Hematopoietic multipotent progenitor cell treated with erythropoietin and hydrocortisone succinate and interleukin-3 and kit ligand, for 17 days (in vitro differentiated cells): ENCODE data around the gene MBOAT1.
A peak's percentile ranks its signal among the peaks of the same experiment; 100 is the strongest.

Experiments used
- DNase-seq: peaks from one replicate; pipeline ENCODE4 v3.0.0-alpha.2; 2015; ENCODE audit warnings: low spot score

MBOAT1 gene

DNA sequence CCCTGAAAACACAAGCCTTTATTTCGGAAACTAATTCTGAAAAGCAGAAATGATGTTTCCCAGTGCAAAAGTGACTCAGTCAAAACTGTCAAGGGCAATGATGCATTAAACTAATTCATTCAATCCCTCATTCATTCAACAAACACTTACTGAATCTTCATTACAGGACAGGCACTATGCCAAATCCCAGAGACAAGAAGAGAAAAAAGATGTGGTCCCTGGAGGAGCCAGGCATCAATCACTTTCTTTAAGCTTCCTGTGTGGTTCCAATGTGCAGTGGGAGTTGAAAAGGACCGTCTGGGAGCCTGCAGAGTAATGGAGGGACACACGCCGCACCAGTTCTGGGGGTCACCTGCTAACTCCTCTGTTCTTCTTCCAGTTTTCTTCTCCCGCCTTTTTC lies 113.1 kb downstream of the MBOAT1 start:
- DNase-seq, result no peak

DNA sequence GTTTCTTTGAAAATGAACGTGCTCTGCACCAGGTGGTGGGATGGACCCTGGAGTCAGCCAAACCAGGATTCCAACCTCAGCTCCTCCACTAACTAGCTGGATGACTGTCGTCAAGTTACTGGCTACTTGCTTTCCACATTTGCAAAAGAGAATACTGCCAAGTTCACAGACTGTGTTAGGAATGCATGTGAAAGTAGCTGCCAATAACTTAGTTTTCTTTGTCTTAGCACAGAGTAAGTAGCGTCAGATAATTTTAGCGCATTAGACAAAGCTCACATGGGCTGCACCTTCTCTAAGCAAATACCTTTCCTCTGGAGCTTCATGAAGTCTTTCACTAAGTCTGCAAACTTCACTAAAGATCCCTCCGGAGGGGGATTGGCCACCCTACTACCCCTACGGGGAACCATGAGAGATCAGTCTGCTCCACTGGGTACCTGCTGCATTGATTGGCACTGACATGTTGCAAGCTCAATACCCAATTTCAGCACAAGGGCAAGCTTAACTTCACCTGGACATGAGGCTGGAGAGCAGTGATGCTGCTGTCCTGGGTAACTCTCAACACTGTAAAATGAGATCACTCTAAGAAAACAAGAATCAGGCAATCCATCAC lies 113.9 kb downstream of the MBOAT1 start:
- DNase-seq, result no peak

DNA sequence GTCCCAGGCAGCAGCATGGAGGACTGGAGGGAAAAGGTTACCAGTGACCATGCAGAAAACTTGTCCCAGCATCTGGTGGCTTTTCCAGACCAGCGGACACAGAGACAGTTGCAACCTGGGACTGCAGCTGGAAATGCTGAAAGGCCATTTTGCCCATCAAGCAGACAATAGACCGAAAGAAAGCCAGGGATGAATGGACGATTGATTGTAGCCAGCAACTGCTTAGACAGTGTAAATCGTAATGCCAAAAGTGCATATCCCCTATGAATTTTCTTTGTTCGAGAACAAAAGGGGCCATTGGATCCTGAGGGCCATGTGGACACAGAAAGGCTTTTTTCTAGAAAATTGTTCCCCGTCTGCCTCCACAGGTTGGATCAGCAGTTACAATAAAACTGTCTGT lies 115.7 kb downstream of the MBOAT1 start:
- no peak for DNase-seq

DNA sequence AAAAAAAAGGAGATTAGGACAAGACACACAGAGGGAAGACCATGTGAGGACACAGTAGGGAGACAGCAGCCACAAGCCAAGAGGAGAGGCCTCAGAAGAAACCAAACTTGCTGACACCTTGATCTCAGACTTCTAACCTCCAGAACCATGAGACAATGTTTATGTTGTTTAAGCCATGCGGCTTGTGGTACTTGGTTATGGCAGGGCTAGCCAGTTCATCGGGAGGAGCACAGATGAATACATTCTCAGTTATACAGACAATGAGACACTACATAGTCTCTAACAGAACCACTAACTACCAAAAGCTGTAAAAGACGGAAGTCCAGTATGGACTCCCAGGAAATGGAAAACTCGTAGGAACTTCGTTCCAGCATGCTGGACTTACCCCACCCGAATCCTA lies 116.8 kb downstream of the MBOAT1 start:
- no peak for DNase-seq

DNA sequence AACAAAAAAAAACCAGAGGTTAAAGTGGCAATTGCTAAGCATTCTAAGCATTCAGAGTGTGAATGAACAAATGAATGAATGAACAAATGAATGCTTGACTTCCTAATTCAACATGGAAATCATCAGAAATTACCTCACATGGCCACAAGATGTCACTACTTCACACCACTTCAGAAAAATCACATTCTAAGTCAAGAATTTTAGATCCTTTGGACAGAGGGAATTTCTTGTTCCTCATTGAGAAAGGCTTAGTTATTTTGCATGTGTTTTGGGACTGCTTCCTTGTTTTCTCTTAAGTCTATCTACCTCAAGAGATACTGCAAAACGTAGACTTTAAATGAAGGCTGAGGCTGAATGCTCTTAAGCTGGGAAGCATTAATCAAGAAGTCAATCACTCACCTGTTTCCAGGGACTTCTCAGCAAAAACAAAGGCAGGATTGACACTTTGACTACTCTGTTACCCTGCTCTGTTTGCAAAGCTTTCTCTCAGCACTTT lies 120.2 kb downstream of the MBOAT1 start:
- DNase-seq, result peak; percentile 43

DNA sequence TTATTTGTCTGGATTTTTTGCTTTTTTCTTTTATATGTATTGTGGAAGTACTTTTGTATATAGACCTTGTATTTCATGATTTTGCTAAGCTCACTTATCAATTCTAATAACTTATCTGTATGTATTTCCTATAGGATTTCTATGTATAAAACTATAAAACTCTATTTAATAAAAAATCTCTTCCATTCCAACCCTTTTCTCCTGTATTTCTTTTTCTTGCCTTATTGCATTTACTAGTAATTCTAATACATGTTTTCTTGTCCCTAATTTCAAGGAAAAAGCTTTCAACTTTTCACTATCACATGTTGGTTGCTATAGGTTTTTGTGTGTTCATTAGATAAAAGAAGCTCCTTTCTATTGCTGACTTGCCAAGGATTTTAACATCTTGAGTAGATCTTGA lies 125.3 kb downstream of the MBOAT1 start:
- no peak for DNase-seq

DNA sequence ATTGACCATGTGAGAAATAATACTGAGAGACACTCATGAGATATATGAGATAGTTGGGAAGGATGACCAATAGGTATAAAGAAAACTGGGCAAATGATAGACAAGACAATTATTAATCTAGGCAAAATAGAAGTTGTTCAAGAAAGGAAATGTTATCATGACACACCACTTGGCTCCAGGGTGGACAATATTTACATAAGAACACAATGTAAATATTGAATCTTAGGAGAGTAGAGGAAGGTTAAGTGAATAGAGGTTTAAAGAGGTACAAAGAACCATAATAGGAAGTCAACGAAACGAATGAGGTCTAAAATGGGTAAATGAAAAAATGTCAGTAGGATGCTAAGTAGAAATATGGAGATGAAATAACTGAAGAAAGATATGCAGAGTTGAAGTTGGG lies 126.5 kb downstream of the MBOAT1 start:
- no peak for DNase-seq

DNA sequence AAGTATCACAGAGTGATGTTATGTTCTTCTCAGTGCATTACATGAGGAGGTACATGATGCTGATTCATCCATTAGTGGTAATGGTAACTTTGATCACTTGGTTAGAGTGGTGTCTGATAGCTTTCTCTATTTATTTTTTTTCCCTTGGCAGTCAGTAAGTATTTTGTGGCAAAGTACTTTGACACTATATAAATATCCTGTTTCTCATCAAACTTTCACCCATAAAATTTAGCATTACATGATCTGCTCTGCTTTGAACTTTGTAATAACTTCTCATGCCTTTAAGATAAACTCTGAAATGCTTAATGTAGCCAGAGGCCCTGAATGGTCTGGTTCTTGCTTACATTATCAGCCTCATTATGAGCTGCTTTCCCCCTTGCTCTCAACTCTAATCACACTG lies 127.9 kb downstream of the MBOAT1 start:
- DNase-seq, result no peak

DNA sequence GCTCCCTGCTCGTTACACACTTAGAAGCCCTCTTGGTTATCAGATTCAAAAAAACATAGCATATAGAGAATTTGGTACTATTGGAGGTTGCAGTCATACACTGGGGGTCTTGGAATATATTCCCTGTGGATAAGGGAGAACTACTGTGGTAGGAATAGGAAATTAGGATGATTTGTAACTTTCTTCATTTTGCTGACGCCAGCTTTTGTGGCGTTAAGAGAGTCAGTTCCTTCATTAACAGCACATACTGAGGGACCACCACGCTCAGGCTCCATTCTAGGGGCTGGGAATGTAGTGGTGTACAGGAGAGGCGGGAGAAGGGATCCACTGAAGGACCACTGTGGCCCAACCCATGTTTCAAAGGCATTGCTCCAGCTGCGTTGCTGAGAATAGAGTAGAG lies 140.3 kb downstream of the MBOAT1 start:
- no peak for DNase-seq

DNA sequence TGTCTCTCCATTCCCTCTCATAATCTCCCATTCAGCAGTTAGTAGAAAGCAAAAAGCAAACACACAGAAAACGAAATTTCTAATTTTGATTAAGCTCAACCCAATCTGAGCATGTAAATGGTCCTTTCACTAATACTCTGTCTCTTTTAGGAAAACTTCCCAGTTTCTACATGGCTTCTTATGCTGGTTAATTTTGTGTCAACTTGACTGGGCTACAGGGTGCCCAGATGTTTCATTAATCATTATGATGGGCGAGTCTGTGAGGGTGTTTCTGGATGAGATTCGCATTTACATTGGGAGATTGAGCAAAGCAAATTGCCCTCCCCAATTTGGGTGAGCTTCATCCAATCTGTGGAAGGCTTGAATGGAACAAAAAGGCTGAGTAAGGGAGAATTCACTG lies 142.2 kb downstream of the MBOAT1 start:
- DNase-seq, result no peak

DNA sequence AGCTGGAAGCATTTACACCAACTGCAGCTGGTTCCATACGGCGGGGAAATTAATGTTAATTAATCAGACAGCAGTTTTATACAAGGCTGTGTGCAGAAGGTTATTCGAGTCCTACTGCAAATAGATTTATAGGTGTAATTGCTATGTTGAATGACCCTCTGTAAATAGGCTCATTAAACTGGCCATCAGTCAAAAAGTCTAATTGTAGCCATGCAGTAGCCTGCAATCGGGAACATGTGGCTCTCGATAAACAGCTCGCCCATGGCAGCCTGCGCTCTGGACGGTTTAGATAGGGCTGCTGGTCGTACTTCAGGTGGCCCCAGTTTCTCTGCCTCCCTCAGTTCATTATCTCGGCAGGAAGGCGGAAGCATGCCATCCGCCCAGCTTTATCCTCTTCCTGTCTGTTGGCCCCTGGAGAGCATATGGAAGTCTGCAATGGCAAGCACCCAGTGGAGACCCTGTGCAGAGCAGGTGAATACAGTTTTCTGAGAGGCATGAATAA lies 143.2 kb downstream of the MBOAT1 start:
- DNase-seq, result no peak

DNA sequence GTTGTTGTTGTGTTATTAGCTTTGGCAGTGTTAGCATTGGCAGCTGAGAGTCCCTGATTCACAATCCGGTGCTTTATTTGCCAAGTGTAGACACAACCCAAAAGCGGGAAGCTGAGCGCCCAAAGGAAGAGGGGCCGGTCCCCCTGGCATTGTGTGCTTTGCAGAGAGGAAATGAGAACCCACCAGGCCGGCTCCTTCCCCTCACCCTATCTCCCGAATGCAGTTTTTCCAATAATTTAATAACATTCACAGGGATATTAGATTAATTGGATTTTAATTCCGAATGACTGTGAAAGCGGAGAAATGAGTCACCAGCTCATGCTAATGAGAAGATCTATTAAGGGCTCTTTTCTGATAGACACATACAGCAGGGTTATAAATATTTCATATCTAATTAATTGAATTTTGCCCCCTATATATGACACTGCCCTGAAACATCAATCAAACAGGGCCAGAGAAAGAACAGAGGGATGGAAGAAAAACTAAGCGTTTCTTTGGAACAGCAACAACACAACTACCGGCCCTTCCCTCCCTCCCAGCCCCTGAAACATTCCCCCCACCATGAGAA lies 143.8 kb downstream of the MBOAT1 start:
- DNase-seq, result no peak

DNA sequence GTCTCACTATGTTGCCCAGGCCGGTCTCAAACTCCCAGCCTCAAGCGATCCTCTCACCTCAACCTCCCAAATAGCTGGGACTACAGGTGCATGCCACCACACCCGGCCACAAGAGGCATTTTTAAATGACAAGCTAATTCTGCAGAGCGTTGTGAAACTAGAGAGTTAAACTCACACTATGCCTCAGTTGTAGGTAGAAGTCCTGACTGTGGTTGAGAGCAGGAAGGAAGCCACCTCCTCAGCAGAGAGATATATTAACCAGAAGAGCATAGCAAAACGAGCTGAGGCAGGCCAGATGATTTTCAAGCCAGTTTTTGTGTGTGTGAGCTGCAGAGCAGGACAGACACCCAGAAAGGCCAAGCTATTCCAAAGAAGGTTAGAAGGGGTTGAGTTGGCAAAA lies 150.3 kb downstream of the MBOAT1 start:
- no peak for DNase-seq

DNA sequence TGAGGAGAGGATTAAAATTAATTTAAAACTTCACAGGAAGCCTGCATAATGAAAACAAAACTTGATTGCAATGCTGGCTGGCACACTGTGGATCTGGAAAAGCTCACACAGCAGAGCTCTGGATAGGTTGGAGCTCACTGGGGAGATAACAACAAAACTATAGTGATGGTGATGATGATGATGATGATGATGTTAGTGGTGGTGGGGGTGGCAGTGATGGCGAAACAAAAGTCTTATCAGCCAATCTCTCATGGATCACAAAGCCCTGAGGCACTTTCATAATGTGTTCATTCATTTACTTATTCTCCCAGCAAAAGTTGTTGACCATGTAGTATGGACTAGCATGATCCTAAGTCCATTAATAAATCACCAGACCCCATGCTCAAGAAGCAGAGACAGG lies 152.0 kb downstream of the MBOAT1 start:
- DNase-seq, result no peak

DNA sequence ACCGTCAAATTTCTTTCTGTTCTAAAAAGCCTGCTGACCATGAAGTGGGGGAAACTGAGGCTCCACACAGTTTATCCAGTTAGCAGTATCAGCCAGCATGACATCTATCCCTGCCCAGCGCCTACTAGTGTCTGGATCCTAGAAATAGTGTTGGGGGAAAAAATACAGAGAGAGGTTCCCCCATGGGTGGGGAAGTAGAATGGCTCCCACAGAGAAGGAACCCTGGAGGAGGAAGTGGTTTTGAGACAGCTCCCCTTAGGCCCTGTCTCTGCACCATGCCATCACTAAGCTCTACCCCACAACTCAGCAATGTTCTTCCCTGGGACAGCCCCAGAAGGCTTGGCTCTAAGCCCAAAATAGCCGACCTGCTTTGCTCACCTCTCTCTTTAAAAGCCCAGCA lies 153.4 kb downstream of the MBOAT1 start:
- no peak for DNase-seq

DNA sequence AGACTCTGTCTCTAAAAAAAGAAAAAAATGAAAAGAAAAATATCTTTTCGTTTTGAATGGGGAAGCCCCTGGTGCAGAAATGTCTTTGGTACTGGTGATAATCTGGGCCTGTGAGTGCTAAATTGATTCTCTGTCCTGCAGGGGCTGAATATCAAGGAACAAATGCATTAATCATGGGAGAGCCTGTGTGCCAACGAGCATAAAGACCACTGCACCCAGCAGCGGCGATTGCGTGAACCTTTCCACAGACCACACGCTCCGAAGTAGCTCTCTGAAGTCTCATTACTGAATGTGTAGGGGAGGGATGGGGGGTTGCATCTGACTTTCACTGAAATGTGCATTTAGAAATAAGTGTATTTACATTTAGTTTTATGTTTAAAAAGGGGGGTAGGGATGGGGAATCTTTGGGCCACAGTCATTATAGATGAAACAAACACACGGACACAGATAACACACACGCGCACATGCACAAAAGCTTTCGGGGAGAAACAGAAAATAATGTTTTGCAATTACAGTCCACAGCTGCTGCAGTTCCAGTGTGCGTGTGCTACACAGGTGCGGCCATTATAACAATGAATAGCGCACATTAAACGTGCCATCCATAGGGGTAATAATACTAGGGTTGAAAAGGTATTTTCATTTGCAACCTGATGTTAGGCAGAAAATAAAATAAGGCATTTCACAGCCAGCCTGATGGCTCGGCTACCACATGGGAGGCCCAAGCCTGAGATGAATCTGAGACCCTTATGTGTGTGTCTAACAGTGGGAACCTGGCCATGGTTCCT lies 154.0 kb downstream of the MBOAT1 start:
- no peak for DNase-seq

DNA sequence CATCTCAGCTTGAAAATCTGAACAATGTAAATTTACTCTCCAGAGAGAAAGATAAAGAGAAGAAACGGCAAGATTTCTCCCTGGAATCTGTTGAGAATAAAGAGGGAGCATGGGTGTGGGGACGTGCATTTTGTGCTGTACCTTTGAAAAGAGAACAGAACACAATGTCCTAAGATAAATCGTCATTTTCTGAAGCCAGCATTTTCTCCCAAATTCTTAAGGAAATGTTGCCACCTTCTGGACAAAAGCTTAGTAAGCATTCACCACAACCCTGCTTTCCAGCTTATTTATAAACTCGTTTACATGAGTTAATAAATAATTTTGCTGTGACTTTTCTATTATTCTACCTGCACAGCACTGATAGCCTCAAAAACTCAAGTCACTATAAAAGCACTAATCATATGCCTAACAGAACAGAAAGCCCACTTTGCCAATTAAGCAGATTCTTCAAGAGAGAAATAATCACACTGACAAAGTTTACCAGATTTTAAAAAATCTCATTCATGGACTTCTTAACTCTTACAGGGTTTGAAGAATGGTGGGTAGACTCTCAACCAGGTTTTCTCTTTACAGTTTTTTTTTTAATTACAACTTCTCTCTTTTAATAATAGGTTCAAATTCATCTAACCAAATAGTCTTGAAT lies 155.8 kb downstream of the MBOAT1 start:
- no peak for DNase-seq

DNA sequence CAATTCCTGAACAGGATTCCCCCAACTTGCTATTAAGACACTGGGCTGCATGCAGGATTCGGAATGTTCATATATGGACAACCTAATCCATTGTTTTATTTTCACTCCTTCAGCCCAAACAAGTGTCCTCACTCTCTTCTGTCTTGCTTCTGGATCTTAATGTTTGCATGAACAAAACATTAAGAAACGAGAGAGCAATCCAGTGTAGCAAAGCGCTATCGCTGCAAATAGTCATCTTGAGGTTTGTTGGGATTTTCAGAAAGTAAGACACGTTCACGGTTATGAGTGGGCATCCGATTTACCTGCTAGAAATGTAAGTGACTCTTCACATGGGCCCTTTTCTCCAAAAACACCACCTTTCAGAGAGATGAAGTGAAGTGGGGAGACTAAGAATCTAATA lies 156.4 kb downstream of the MBOAT1 start:
- no peak for DNase-seq
